ENCODE measurements around the gene KLHDC10.
"Not testable (repeated sequence)": the region's sequence is repeated elsewhere in the genome, so short reads cannot be mapped to it uniquely, and the experiment has no call there.

KLHDC10 gene

DNA sequence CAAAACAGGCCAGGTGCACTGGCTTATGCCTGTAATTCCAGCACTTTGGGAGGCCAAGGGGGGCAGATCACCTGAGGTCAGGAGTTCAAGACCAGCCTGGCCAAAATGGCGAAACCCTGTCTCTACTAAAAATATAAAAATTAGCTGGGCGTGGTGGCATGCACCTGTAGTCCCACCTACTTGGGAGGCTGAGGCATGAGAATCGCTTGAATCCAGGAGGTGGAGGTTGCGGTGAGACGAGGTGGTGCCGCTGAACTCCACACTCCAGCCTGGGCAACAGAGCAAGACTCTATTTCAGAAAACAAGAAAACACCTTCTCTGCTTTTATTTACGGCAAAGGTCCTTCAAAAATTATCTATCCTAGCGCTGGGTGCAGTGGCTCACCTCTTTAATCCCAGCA, 15.1 kb upstream of the KLHDC10 start:
- H3K27ac ChIP-seq (ENCODE audit: low read depth, low read length); H3K9me3 ChIP-seq (ENCODE audit: control insufficient read depth, insufficient read depth, low read depth, low read length); H3K4me1 ChIP-seq (ENCODE audit: control insufficient read depth, insufficient read depth, low read length); H3K9ac ChIP-seq (ENCODE audit: low read length); H3K4me3 ChIP-seq (ENCODE audit: low read depth, low read length); H3K36me3 ChIP-seq (ENCODE audit: control insufficient read depth, insufficient read depth, low read length); H3K27me3 ChIP-seq (ENCODE audit: control insufficient read depth, insufficient read depth, low read length): not testable (repeated sequence)

DNA sequence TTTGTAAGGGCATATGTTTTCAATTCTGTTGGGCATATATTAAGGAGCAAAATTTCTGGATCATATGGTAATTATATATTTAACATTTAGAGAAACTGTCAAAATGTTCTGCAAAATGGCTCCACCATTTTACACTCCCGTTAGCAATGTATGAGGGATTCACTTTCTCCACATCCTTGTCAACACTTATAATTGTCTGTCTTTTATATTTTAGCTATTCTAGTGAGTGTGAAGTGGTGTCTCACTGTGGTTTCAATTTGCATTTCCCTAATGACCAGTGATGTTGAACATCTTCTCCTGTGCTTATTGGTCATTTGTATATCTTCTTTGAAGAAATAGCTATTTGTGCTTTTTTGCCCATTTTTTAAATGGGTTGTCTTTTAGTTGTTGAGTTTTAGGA, 8.1 kb upstream of the KLHDC10 start:
- peaks cover 6% of the 10 kb centered on the region; the same call in 1 of the 2 replicates for H3K4me1 ChIP-seq (ENCODE audit: control insufficient read depth, insufficient read depth, low read length)
- no peaks in the 10 kb centered on the region for H3K9me3 ChIP-seq (ENCODE audit: control insufficient read depth, insufficient read depth, low read depth, low read length)
- no peaks in the 10 kb centered on the region for H3K36me3 ChIP-seq (ENCODE audit: control insufficient read depth, insufficient read depth, low read length)
- H3K27me3 ChIP-seq (ENCODE audit: control insufficient read depth, insufficient read depth, low read length) = no peaks in the 10 kb centered on the region
- no peak overlapping the region for H3K4me3 ChIP-seq (ENCODE audit: low read depth, low read length)
- no peak overlapping the region for H3K9ac ChIP-seq (ENCODE audit: low read length)
- H3K27ac ChIP-seq (ENCODE audit: low read depth, low read length) = no peak overlapping the region

DNA sequence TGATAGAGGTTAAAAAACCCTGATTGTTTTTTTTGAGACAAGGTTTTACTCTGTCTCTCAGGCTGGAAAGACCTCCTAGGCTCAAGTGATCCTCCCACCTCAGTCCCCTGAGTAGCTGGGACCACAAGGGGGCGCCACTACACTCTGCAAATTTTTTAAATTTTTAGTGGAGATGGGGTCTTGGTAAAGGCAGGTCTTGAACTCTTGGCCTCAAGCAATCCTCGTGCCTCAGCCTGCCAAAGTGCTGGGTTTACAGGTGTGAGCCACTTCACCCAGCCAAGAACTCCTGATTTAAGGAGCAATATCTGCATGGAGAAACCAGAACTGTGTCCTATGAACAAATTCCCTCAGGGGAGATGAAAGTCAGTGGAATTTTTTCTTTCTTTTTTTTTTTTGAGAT, 7.3 kb upstream of the KLHDC10 start:
- H3K9me3 ChIP-seq (ENCODE audit: control insufficient read depth, insufficient read depth, low read depth, low read length) = no peaks in the 10 kb centered on the region
- H3K27me3 ChIP-seq (ENCODE audit: control insufficient read depth, insufficient read depth, low read length) = no peaks in the 10 kb centered on the region
- H3K4me3 ChIP-seq (ENCODE audit: low read depth, low read length) = no peak overlapping the region

DNA sequence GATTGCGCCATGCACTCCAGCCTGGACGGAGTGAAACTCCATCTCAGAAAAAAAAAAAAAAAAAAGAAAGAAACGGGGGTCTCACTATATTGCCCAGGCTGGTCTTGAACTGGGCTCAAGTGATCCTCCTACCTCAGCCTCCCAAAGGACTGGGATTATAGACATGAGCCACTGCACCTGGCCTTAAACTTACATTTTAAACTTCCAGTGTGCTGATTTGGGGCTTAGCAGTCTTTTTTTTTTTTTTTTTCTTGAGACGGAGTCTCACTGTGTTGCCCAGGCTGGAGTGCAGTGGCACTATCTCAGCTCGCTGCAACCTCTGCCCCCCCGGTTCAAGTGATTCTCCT, 5.8 kb upstream of the KLHDC10 start:
- not testable (repeated sequence) for H3K4me3 ChIP-seq (ENCODE audit: low read depth, low read length); H3K9ac ChIP-seq (ENCODE audit: low read length)

More for the DNA sequence above, 7.3 kb upstream of the KLHDC10 start:
- Histone ChIP-seq H3K9ac (ENCODE audit: low read length) (no peak overlapping the region), H3K27ac (ENCODE audit: low read depth, low read length) (no peak overlapping the region), H3K36me3 (ENCODE audit: control insufficient read depth, insufficient read depth, low read length) (no peaks in the 10 kb centered on the region), H3K4me1 (ENCODE audit: control insufficient read depth, insufficient read depth, low read length) (peaks cover 6% of the 10 kb centered on the region; the same call in 1 of the 2 replicates)

DNA sequence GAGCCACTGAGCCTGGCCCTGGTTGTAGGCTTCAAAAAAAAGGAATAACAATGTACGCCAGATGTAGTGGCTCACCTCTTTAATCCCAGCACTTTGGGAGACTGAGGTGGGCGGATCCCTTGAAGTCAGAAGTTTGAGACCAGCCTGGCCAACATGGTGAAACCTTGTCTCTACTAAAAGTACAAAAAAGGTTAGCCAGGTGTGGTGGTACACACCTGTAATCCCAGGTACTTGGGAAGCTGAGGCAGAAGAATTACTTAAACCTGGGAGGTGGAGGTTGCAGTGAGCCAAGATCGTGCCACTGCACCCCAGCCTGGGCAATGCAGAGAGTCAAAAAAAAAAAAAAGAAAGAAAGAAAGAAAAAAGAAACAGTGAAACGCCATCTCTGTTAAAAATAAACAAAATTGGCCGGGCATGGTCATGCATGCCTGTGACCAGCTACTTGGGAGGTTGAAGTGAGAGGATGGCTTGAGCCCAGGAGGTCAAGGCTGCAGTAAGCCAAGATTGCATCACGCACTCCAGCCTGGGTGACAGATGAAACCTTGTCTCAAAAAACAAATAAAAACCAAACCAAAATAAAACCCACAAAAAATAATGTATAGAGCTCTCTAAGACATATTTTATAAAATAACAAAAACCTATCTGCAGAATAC, 4.7 kb upstream of the KLHDC10 start:
- no peak overlapping the region for H3K4me3 ChIP-seq (ENCODE audit: low read depth, low read length)

More for the DNA sequence above, 5.8 kb upstream of the KLHDC10 start:
- H3K9me3 ChIP-seq (ENCODE audit: control insufficient read depth, insufficient read depth, low read depth, low read length); H3K4me1 ChIP-seq (ENCODE audit: control insufficient read depth, insufficient read depth, low read length); H3K27me3 ChIP-seq (ENCODE audit: control insufficient read depth, insufficient read depth, low read length); H3K27ac ChIP-seq (ENCODE audit: low read depth, low read length); H3K36me3 ChIP-seq (ENCODE audit: control insufficient read depth, insufficient read depth, low read length): not testable (repeated sequence)

DNA sequence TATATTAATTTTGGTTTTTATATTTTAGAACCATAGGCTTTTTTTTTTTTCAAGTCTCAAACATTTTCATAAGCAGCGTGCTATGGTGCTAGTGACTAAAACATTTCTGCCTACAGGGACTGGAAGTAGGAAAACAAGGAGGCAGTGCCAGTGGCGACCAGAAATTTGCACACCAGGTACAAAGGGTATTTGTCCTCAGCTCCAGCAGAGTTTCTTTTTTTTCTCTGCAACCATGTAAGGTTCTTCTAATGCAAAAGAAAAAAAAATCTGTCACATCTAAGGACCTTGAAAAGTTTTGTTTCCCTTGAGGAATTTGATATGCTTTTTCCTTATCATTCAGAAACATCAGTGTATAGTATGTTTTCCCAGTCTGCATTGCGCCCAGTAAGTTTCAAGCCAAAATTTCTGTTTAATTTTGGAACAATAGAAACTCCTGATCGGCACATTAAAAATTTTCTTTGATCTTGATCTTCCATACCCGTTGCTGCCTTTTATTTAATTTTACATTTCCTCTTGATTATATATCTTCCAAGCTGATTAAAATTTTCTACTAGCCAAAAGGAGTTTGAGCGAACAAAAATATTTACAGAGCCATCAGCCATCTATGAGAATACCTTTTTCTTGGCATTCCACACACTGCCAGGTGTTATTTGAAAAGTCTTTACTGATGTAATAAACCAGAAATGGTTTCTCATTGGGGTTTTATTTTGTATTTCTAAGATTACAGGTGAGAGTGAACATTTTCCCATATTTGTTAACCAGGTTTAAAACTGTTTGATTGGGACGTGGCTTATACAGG, 956 bp upstream of the KLHDC10 start:
- H3K36me3 ChIP-seq (ENCODE audit: control insufficient read depth, insufficient read depth, low read length) = no peaks in the 10 kb centered on the region
- peak overlapping the region; percentile 49 for H3K9ac ChIP-seq (ENCODE audit: low read length)
- no peaks in the 10 kb centered on the region for H3K4me1 ChIP-seq (ENCODE audit: control insufficient read depth, insufficient read depth, low read length)
- H3K9me3 ChIP-seq (ENCODE audit: control insufficient read depth, insufficient read depth, low read depth, low read length) = no peaks in the 10 kb centered on the region
- peak overlapping the region; percentile 72 for H3K4me3 ChIP-seq (ENCODE audit: low read depth, low read length)
- H3K27me3 ChIP-seq (ENCODE audit: control insufficient read depth, insufficient read depth, low read length) = no peaks in the 10 kb centered on the region
- H3K27ac ChIP-seq (ENCODE audit: low read depth, low read length) = no peak overlapping the region

More for the DNA sequence above, 4.7 kb upstream of the KLHDC10 start:
- Histone ChIP-seq H3K4me1 (ENCODE audit: control insufficient read depth, insufficient read depth, low read length) (no peaks in the 10 kb centered on the region), H3K27me3 (ENCODE audit: control insufficient read depth, insufficient read depth, low read length) (no peaks in the 10 kb centered on the region), H3K9me3 (ENCODE audit: control insufficient read depth, insufficient read depth, low read depth, low read length) (no peaks in the 10 kb centered on the region), H3K27ac (ENCODE audit: low read depth, low read length) (no peak overlapping the region), H3K36me3 (ENCODE audit: control insufficient read depth, insufficient read depth, low read length) (no peaks in the 10 kb centered on the region), H3K9ac (ENCODE audit: low read length) (no peak overlapping the region)

DNA sequence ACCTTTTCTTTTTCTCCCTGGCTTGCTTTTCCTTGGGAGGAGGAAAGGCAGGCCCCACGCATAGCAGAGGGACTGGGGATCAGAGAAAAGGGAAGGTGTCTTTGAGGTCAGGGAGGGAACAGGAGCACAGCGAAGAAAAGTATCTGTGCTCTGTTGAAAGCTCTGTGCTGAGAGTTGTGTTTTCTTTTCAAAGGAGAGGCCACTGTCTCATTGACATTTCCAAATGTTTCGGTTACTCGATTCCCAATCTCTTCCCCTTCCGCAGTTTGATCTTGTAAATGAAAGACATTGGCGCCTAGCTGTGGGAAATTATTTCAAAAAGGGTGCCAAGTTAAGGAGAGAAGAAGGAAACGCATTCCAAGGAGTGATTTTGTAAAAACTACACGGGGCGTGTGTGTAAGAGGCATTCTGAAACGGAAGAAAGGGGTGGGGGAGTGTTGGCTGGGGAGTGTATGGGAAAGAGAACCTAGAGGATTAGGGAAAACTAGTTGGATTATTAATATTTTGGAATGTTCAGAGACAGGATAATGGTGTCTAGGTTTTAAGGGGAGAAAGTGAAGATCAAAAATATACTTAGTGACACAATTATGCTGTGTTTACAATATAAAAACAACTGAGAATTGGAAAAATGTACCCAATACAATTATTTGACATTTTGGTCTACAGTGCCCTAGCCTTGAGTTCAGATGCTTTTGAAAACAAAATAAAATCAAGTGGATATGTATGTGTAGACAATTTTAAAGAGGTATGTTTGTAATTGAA, 708 bp downstream of the KLHDC10 start:
- Histone ChIP-seq H3K27ac (ENCODE audit: low read depth, low read length) (no peak overlapping the region), H3K36me3 (ENCODE audit: control insufficient read depth, insufficient read depth, low read length) (no peaks in the 10 kb centered on the region)

DNA sequence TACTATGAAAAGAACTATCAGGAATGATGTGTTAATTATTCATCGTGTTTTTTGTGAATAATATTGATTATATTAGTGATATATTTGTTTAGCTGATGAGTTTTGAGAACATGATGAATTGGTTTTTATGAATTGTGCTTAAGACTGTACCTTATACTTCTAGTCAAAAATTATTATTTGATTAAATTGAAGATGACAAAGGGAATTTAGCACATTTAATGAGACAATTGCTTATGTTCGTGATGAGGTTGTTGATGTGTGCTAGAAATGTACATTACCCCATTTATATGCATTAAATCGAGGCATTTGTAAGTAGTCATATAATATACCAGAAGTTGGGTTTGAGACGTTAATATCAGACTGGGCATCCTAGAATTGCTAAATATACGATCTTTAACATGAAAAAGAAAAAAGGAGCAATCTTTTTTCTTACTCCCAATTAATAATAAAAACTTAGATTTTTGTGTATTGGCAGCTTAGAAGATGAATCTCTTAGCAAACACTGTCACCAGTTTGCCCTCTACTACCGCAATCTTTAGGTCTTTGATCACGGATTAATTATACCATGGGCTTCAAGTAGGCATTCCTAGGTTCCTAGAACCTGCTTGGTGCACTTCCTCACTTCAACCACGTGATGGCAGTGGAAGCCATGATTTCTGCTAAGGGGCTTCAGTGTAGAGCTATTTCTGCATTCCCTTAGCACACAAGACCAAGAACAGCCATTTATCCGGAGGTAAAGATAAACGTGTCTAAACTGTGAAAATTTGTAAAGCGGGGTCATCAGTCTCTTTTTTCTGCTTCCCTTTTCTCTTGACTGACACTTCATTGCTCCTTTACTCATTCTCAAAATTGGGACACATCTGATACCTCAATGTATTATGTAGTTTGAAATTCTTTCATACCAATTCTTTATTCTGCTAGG, 1.6 kb downstream of the KLHDC10 start:
- Histone ChIP-seq H3K27ac (ENCODE audit: low read depth, low read length) (no peak overlapping the region), H3K9me3 (ENCODE audit: control insufficient read depth, insufficient read depth, low read depth, low read length) (no peaks in the 10 kb centered on the region), H3K4me1 (ENCODE audit: control insufficient read depth, insufficient read depth, low read length) (no peaks in the 10 kb centered on the region), H3K4me3 (ENCODE audit: low read depth, low read length) (peak overlapping the region; percentile 72), H3K9ac (ENCODE audit: low read length) (no peak overlapping the region), H3K36me3 (ENCODE audit: control insufficient read depth, insufficient read depth, low read length) (no peaks in the 10 kb centered on the region), H3K27me3 (ENCODE audit: control insufficient read depth, insufficient read depth, low read length) (no peaks in the 10 kb centered on the region)

More for the DNA sequence above, 708 bp downstream of the KLHDC10 start:
- H3K27me3 ChIP-seq (ENCODE audit: control insufficient read depth, insufficient read depth, low read length) = no peaks in the 10 kb centered on the region
- peak overlapping the region; percentile 72 for H3K4me3 ChIP-seq (ENCODE audit: low read depth, low read length)
- H3K4me1 ChIP-seq (ENCODE audit: control insufficient read depth, insufficient read depth, low read length) = no peaks in the 10 kb centered on the region
- H3K9me3 ChIP-seq (ENCODE audit: control insufficient read depth, insufficient read depth, low read depth, low read length) = no peaks in the 10 kb centered on the region
- H3K9ac ChIP-seq (ENCODE audit: low read length) = peak overlapping the region; percentile 65

DNA sequence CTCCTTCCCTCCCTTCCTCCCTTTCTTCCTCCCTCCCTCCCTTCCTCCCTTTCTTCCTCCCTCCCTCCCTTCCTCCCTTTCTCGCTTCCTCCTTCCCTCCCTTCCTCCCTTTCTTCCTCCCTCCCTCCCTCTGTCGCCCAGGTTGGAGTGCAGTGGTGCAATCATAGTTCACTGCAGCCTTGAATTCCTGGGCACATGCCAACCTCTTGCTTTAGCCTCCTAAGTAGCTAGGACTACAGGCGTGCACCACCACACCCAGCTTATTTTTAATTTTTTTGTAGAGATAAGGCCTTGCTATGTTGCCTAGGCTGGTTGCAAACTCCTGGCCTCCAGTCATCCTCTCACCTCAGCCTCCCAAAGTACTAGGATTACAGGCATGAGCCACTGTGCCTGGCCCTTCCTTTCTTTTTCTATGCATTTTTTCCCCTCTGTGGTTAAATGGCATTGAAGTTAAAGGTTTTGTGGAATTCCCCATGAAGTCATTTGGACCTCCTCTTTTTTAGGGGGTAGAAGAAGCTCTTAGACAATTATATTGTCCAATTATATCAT, 9.6 kb downstream of the KLHDC10 start:
- Histone ChIP-seq H3K27me3 (ENCODE audit: control insufficient read depth, insufficient read depth, low read length) (no peaks in the 10 kb centered on the region), H3K9ac (ENCODE audit: low read length) (no peak overlapping the region), H3K27ac (ENCODE audit: low read depth, low read length) (no peak overlapping the region), H3K4me1 (ENCODE audit: control insufficient read depth, insufficient read depth, low read length) (no peaks in the 10 kb centered on the region), H3K4me3 (ENCODE audit: low read depth, low read length) (no peak overlapping the region), H3K9me3 (ENCODE audit: control insufficient read depth, insufficient read depth, low read depth, low read length) (no peaks in the 10 kb centered on the region), H3K36me3 (ENCODE audit: control insufficient read depth, insufficient read depth, low read length) (no peaks in the 10 kb centered on the region)

DNA sequence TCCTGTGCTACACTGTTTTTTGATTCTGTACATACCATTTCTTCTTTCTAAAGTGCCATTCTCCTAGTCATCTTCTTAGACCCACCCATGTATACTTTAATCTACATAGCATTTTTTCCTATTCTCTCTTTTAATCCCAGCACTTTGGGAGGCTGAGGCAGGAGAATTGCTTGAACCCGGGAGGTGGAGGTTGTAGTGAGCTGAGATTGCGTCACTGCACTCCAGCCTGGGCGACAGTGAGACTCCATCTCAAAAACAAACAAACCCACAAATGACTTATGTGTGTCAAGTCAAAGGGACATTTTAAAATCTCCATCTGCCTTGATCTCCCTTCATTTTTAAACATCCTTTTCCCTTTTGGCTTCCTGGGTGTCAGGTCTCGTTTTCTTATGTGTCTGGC, 13.2 kb downstream of the KLHDC10 start:
- H3K36me3 ChIP-seq (ENCODE audit: control insufficient read depth, insufficient read depth, low read length); H3K27ac ChIP-seq (ENCODE audit: low read depth, low read length); H3K4me3 ChIP-seq (ENCODE audit: low read depth, low read length); H3K9me3 ChIP-seq (ENCODE audit: control insufficient read depth, insufficient read depth, low read depth, low read length); H3K9ac ChIP-seq (ENCODE audit: low read length); H3K4me1 ChIP-seq (ENCODE audit: control insufficient read depth, insufficient read depth, low read length); H3K27me3 ChIP-seq (ENCODE audit: control insufficient read depth, insufficient read depth, low read length): not testable (repeated sequence)

Data from HUES6 (cell line).